Kidney (tissue), 14 donors: ENCODE data around the gene SLC35A5. TPM values are rescaled to one million over a fixed set of nuclear protein-coding genes. Genes with fewer than 3 reads are reported as not detected.
"Not testable (repeated sequence)": the region's sequence is repeated elsewhere in the genome, so short reads cannot be mapped to it uniquely, and the experiment has no call there.

ENCODE experiments used
- DNase-seq, 5 donors: peaks; one replicate each; pipeline ENCODE4 v3.0.0-alpha.2; 2013 to 2020
- FAIRE-seq: peaks from 2 replicates; lab custom pipeline; 2012; peaks lifted over from hg19 to GRCh38; lab: Jason Lieb, UNC
- H3K27ac ChIP-seq, 2 donors: one replicate each; pipeline ENCODE4 v1.7.0; 2013; ENCODE audit warnings: low read depth in 2 of 2, low read length in 2 of 2, inconsistent platforms in 1 of 2
- H3K27me3 ChIP-seq: one replicate; pipeline ENCODE4 v1.7.1; 2013; ENCODE audit warnings: low read length, inconsistent platforms; ENCODE audit not compliant: control insufficient read depth, insufficient read depth
- H3K36me3 ChIP-seq, 3 donors: one replicate each; pipeline versions ENCODE4 v1.7.0 to v1.7.1; 2013; ENCODE audit warnings: low read length in 3 of 3, control low read depth in 1 of 3, inconsistent platforms in 1 of 3; ENCODE audit not compliant: insufficient read depth in 3 of 3, control insufficient read depth in 2 of 3
- H3K4me1 ChIP-seq, 3 donors: one replicate each; pipeline versions ENCODE4 v1.7.0 to v1.7.1; 2013; ENCODE audit warnings: low read length in 3 of 3, inconsistent platforms in 1 of 3, low read depth in 1 of 3; ENCODE audit not compliant: control insufficient read depth in 2 of 3, insufficient read depth in 2 of 3
- H3K4me3 ChIP-seq, 3 donors: one replicate each; pipeline versions ENCODE4 v1.7.0 to v1.8.1; 2013; ENCODE audit warnings: low read length in 3 of 3, control low read depth in 1 of 3, inconsistent platforms in 1 of 3
- H3K9ac ChIP-seq, 3 donors: one replicate each; pipeline versions ENCODE4 v1.7.0 to v1.7.1; 2013; ENCODE audit warnings: low read length in 3 of 3, control low read depth in 1 of 3, inconsistent platforms in 1 of 3
- H3K9me3 ChIP-seq, 3 donors: one replicate each; pipeline versions ENCODE4 v1.7.0 to v1.7.1; 2013; ENCODE audit warnings: low read length in 3 of 3, control low read depth in 1 of 3, inconsistent platforms in 1 of 3; ENCODE audit not compliant: control insufficient read depth in 2 of 3, insufficient read depth in 1 of 3
- CTCF ChIP-seq: IDR thresholded peaks from 3 replicates; pipeline ENCODE4 v1.5.1; 2012; ENCODE audit warnings: mild to moderate bottlenecking, moderate library complexity, borderline replicate concordance; ENCODE audit not compliant: insufficient read depth; ENCODE audit errors: extremely low read depth
- intact Hi-C: fragments of 100-400 bp; cut with DNase I; formaldehyde crosslinking; loops from one replicate; pipeline ENCODE4 v1.11.1; 2022
- polyA plus RNA-seq: library from polyadenylated mRNA; stranded (reverse); fragments of 350-450 nt; fragmentation: Illumina TruSeq; extraction: RNeasy Lipid Tissue Mini Kit (QIAGEN cat#74804); gene quantifications from one replicate; pipeline ENCODE4 v1.2.3, GENCODE V29; 2014; ENCODE audit warnings: low read depth, low replicate concordance; ENCODE audit not compliant: insufficient read depth
- total RNA-seq: library from RNA; stranded (reverse); fragmentation: NEBNext Ultra II Directional; extraction: Animal tissue kit (Norgen Biotek cat#: 25700); gene quantifications from one replicate; pipeline ENCODE4 v1.2.1, GENCODE V29; 2021
- donor health status: control.
- donor health status: control.
- donor health status: control.
- donor health status: control.
- donor health status: control.
- donor health status: DM: yes; HTN: yes; CAD: no.
- donor health status: Normal renal cell carcinoma (clear cell type).

SLC35A5 gene
- total and polyA plus RNA-seq, 2 donors from 2014 or later, result 22.5 to 38.6 TPM

GRCh38 chr3:112514527-112515128 lies 47.2 kb upstream of the SLC35A5 start:
- FAIRE-seq (no peak), DNase-seq (no peak)
- intact Hi-C loops, result no loop called here
- H3K36me3 ChIP-seq, result no peaks in the 10 kb centered on the region
- no peak overlapping the region for H3K4me3 ChIP-seq
- no peaks in the 10 kb centered on the region for H3K27me3 ChIP-seq
- no peak overlapping the region for H3K27ac ChIP-seq
- H3K9me3 ChIP-seq, result no peaks in the 10 kb centered on the region
- no peaks in the 10 kb centered on the region for H3K4me1 ChIP-seq
- no peak for TF ChIP-seq CTCF
- no peak overlapping the region for H3K9ac ChIP-seq

- H3K4me3 ChIP-seq, H3K4me1 ChIP-seq, H3K9ac ChIP-seq, H3K9me3 ChIP-seq, FAIRE-seq, DNase-seq, H3K36me3 ChIP-seq, intact Hi-C loops, H3K27me3 ChIP-seq, H3K27ac ChIP-seq: not testable (repeated sequence)
Observed at GRCh38 chr3:112518970-112519369, 42.9 kb upstream of the SLC35A5 start.

GRCh38 chr3:112519424-112520001 lies 42.3 kb upstream of the SLC35A5 start:
- H3K27me3 ChIP-seq, result no peaks in the 10 kb centered on the region
- FAIRE-seq (peak; percentile 90), DNase-seq (peak in 3 of 5 donors; percentile 26 to 81 (median 70))
- no peak overlapping the region for H3K27ac ChIP-seq
- peak; percentile 80 for TF ChIP-seq CTCF
- no peaks in the 10 kb centered on the region for H3K36me3 ChIP-seq
- no peaks in the 10 kb centered on the region for H3K4me1 ChIP-seq
- no peaks in the 10 kb centered on the region for H3K9me3 ChIP-seq
- H3K4me3 ChIP-seq, result no peak overlapping the region
- intact Hi-C loops, result no loop called here
- no peak overlapping the region for H3K9ac ChIP-seq

- H3K27me3 ChIP-seq, FAIRE-seq, H3K4me3 ChIP-seq, H3K27ac ChIP-seq, H3K9ac ChIP-seq, DNase-seq, H3K4me1 ChIP-seq, H3K9me3 ChIP-seq, intact Hi-C loops: not testable (repeated sequence)
- peaks cover 0 to 14% (median 8%) of the 10 kb centered on the region in 3 donors for H3K36me3 ChIP-seq
Observed at GRCh38 chr3:112524127-112524526, 37.7 kb upstream of the SLC35A5 start.
